Osteoblast (primary cell): ENCODE results near the gene CHERP. TPM values are rescaled to one million over a fixed set of nuclear protein-coding genes. Genes with fewer than 3 reads are reported as not detected.

ENCODE experiments used
- DNase-seq: peaks from one replicate; pipeline ENCODE4 v3.0.0; 2011; ENCODE audit warnings: low spot score, mixed read lengths; ENCODE audit not compliant: insufficient read length; ENCODE audit errors: missing footprints
- H2AFZ ChIP-seq: 2 replicates; pipeline ENCODE4 v1.6.0; 2011; ENCODE audit warnings: mild to moderate bottlenecking, low read length
- H3K27ac ChIP-seq: 2 replicates; pipeline ENCODE4 v1.5.1; 2011; ENCODE audit warnings: mild to moderate bottlenecking, low read depth, low read length, moderate library complexity
- H3K27me3 ChIP-seq: 2 replicates; pipeline ENCODE4 v1.6.0; 2012; ENCODE audit warnings: mild to moderate bottlenecking, control low read depth, inconsistent platforms, low read length, moderate library complexity; ENCODE audit not compliant: insufficient read depth
- H3K36me3 ChIP-seq: 2 replicates; pipeline ENCODE4 v1.5.1; 2011; ENCODE audit warnings: mild to moderate bottlenecking, low read length, control low read depth, moderate library complexity; ENCODE audit not compliant: insufficient read depth
- H3K4me1 ChIP-seq: 2 replicates; pipeline ENCODE4 v1.5.1; 2011; ENCODE audit warnings: mild to moderate bottlenecking, low read length, control low read depth, moderate library complexity; ENCODE audit not compliant: insufficient read depth
- H3K4me2 ChIP-seq: 2 replicates; pipeline ENCODE4 v1.6.0; 2011; ENCODE audit warnings: mild to moderate bottlenecking, low read length; ENCODE audit not compliant: insufficient read depth
- H3K4me3 ChIP-seq: fragments of 200-600 bp; sonication (generic); 3 replicates; pipeline ENCODE4 v1.5.1; 2012; ENCODE audit warnings: mild to moderate bottlenecking, low read length, inconsistent platforms; ENCODE audit not compliant: insufficient read depth
- H3K79me2 ChIP-seq: 2 replicates; pipeline ENCODE4 v1.6.0; 2012; ENCODE audit warnings: mild to moderate bottlenecking, low read length, control low read depth, inconsistent platforms; ENCODE audit not compliant: insufficient read depth
- H3K9me3 ChIP-seq: 2 replicates; pipeline ENCODE4 v1.5.1; 2011; ENCODE audit warnings: low read depth, low read length, control low read depth
- H4K20me1 ChIP-seq: 2 replicates; pipeline ENCODE4 v1.6.0; 2012; ENCODE audit warnings: mild to moderate bottlenecking, low read length, control low read depth; ENCODE audit not compliant: insufficient read depth
- CTCF ChIP-seq: IDR thresholded peaks from 2 replicates; pipeline ENCODE4 v1.5.1; 2011; ENCODE audit warnings: mild to moderate bottlenecking, low read depth, low read length, moderate library complexity; ENCODE audit errors: extremely low read depth
- total RNA-seq: library from RNA; depleted of rRNA; stranded (reverse); fragments of >200 nt; gene quantifications from 2 replicates; pipeline ENCODE4 v1.2.3, GENCODE V29; 2012

Gene CHERP
- total RNA-seq, 1 donor, result 5.8 TPM

GRCh38 chr19:16535381-16535780, 6.9 kb downstream of the CHERP start:
- DNase-seq, result peak; percentile 86
- Histone ChIP-seq H3K79me2 (peaks cover 54% of the 10 kb centered on the region), H3K27me3 (no peaks in the 10 kb centered on the region), H2AFZ (no peak overlapping the region), H3K4me1 (no peaks in the 10 kb centered on the region), H3K4me2 (no peak overlapping the region), H4K20me1 (peaks cover 39% of the 10 kb centered on the region), H3K4me3 (no peak overlapping the region), H3K27ac (no peak overlapping the region), H3K9me3 (no peaks in the 10 kb centered on the region), H3K36me3 (peaks cover 49% of the 10 kb centered on the region)
- TF ChIP-seq CTCF, result no peak

GRCh38 chr19:16532440-16533234, 9.6 kb downstream of the CHERP start:
- peak; percentile 84 for DNase-seq
- no peaks in the 10 kb centered on the region for H3K27me3 ChIP-seq
- H3K27ac ChIP-seq, result no peak overlapping the region
- no peak overlapping the region for H3K4me3 ChIP-seq
- TF ChIP-seq CTCF, result no peak
- no peaks in the 10 kb centered on the region for H3K4me1 ChIP-seq
- no peaks in the 10 kb centered on the region for H3K9me3 ChIP-seq
- H3K4me2 ChIP-seq, result no peak overlapping the region
- no peak overlapping the region for H2AFZ ChIP-seq
- peaks cover 27% of the 10 kb centered on the region for H3K79me2 ChIP-seq
- peaks cover 19% of the 10 kb centered on the region for H4K20me1 ChIP-seq
- peaks cover 59% of the 10 kb centered on the region for H3K36me3 ChIP-seq

GRCh38 chr19:16531380-16531669, 10.9 kb downstream of the CHERP start:
- H3K36me3 ChIP-seq, result peaks cover 72% of the 10 kb centered on the region
- peaks cover 15% of the 10 kb centered on the region for H4K20me1 ChIP-seq
- DNase-seq, result peak; percentile 64
- H3K27ac ChIP-seq, result no peak overlapping the region
- TF ChIP-seq CTCF, result no peak
- no peaks in the 10 kb centered on the region for H3K27me3 ChIP-seq
- peaks cover 17% of the 10 kb centered on the region for H3K79me2 ChIP-seq
- no peak overlapping the region for H3K4me2 ChIP-seq
- H3K4me3 ChIP-seq, result no peak overlapping the region
- H2AFZ ChIP-seq, result no peak overlapping the region
- no peaks in the 10 kb centered on the region for H3K4me1 ChIP-seq
- H3K9me3 ChIP-seq, result no peaks in the 10 kb centered on the region

GRCh38 chr19:16530540-16531379, 11.5 kb downstream of the CHERP start:
- DNase-seq, result peak; percentile 64
- Histone ChIP-seq H3K4me3 (no peak overlapping the region), H4K20me1 (peaks cover 9% of the 10 kb centered on the region), H2AFZ (no peak overlapping the region), H3K4me1 (no peaks in the 10 kb centered on the region), H3K4me2 (no peak overlapping the region), H3K79me2 (peaks cover 11% of the 10 kb centered on the region), H3K9me3 (no peaks in the 10 kb centered on the region), H3K27ac (no peak overlapping the region), H3K27me3 (no peaks in the 10 kb centered on the region), H3K36me3 (peaks cover 76% of the 10 kb centered on the region)
- TF ChIP-seq CTCF, result no peak
